GM10266 (cell line): ENCODE measurements around the gene CSHL1.

ENCODE experiments used
- DNase-seq: peaks from one replicate; pipeline ENCODE4 v3.0.0; 2012; ENCODE audit errors: extremely low spot score
- CTCF ChIP-seq: IDR thresholded peaks from 2 replicates; pipeline ENCODE4 v1.5.1; 2012; ENCODE audit warnings: mild to moderate bottlenecking, low read depth; ENCODE audit not compliant: control insufficient read depth, insufficient read depth; ENCODE audit errors: missing control alignments

Gene CSHL1

GRCh38 chr17:63944736-63945499 is 33.9 kb upstream of the CSHL1 start:
- no peak for TF ChIP-seq CTCF
- no peak for DNase-seq

GRCh38 chr17:63943745-63944144 is 32.7 kb upstream of the CSHL1 start:
- DNase-seq, result no peak
- TF ChIP-seq CTCF, result no peak

- no peak for TF ChIP-seq CTCF
- DNase-seq, result no peak
These were observed 31.4 kb upstream of the CSHL1 start for GRCh38 chr17:63942309-63942985.

- no peak for TF ChIP-seq CTCF
- DNase-seq, result no peak
These were observed 30.7 kb upstream of the CSHL1 start for GRCh38 chr17:63941751-63942150.

GRCh38 chr17:63941162-63941561 is 30.1 kb upstream of the CSHL1 start:
- no peak for TF ChIP-seq CTCF
- DNase-seq, result no peak

- TF ChIP-seq CTCF, result no peak
- DNase-seq, result no peak
These were observed 29.5 kb upstream of the CSHL1 start for GRCh38 chr17:63940584-63940983.

- DNase-seq, result no peak
- TF ChIP-seq CTCF, result no peak
These were observed 28.8 kb upstream of the CSHL1 start for GRCh38 chr17:63939884-63940283.
